GM19467 (cell line): ENCODE results near the gene HSD17B7.
"Not testable (repeated sequence)": the region's sequence is repeated elsewhere in the genome, so short reads cannot be mapped to it uniquely, and the experiment has no call there.

ENCODE experiments used
- ATAC-seq: cut with Tn5 transposase; IDR thresholded peaks from one replicate; pipeline ENCODE4 v1.9.1; 2021; ENCODE audit warnings: mild to moderate bottlenecking, moderate library complexity; ENCODE audit not compliant: unreplicated experiment

The HSD17B7 gene

DNA sequence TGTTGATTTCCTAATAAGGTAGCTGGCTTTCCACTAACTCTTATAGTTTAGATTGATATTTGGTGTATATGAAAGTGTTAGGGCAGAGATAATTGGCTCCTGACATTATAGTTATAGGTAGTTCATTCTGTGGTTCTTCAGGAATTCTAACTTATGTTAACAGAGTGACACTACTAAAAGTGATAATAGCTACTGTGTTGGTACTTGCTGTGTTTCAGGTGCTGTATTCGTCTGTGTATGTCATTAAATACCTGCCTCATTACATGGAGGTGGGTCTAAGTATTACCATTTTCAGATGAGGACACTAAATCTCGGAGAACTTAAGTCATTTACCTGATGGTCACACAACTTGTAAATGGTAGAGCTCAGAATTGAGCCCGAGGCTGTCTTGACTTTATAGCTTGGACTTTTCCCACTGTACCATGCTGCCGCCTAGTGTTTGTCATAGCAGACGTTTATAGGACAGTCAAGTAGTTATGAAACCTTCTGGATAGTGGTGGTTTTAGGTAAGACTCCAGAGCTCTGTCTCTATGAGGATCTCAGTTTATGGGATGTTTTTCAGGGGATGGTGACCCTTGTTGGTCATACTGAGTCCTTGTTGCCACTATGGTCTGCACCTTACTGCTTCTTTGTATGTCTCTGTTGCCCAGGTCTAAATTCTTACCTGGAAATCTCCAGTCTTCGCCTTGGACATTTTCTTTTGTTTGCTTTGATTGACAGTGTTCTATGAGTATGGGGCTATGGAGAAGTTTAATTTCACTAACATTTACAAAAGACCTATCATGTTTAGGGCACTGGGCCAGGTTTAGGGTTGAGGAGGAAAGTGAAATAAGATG, 9.7 kb downstream of the HSD17B7 start:
- not testable (repeated sequence) for ATAC-seq

- ATAC-seq = not testable (repeated sequence)
These were observed 17.0 kb downstream of the HSD17B7 start for GRCh38 chr1:162807503-162807902.

- ATAC-seq = not testable (repeated sequence)
These were observed 21.9 kb downstream of the HSD17B7 start for GRCh38 chr1:162812357-162812756.

GRCh38 chr1:162818136-162818535, 27.6 kb downstream of the HSD17B7 start:
- not testable (repeated sequence) for ATAC-seq

GRCh38 chr1:162818666-162819065, 28.2 kb downstream of the HSD17B7 start:
- ATAC-seq = not testable (repeated sequence)

- ATAC-seq = no peak
These were observed 32.1 kb downstream of the HSD17B7 start for GRCh38 chr1:162822391-162823200.

DNA sequence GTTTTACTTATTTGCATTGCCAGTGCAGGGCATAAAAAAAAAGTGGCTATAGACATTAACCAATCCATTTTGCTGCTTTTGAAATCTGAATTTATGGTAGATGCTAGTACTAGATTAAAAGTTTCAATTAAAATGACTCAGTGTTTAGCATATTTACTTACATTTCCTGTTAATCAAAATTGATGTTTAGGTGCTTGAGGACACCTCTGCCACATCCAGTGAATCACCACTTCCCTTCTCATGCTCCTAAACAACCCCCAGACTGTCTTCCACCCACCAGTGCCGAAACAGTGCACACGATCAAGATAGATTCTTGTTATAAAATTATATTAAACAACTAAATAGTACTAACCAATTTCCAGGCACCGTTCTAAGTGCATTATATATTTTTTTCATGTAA, 32.7 kb downstream of the HSD17B7 start:
- ATAC-seq = no peak

DNA sequence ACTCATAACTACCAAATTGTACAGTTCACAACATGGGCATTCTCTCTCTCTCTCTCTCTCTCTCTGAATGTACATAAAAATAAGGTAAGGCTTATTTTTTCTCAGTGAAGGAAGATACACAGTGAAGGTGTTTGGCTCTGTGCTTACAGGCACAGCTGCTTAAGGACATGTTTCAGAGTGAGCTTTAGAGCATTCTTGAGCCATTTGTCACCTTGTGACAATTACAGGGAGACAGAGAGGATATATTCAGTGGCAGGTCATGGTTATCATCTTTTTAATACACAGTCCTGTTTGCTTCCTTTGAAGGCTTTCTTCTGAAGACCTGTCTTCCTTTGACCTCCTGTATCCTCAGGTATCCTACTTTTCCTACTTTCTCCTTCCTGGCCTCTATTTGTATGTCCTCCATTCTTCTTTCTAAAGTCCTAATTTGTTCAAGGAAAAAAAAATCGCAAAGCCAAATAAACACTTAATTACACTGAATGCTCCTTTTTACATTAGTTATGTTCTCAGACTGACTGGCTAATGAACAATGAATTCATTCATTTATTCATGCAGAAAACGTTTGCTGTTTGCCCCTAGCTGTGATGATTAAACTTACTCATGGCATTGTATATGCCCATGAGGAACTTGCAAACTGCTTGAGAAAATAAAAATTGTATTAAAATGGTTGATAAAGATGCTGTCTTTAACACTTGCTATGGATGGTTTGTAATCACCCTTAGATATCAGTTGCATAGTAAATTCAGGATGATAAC, 33.4 kb downstream of the HSD17B7 start:
- ATAC-seq = no peak

DNA sequence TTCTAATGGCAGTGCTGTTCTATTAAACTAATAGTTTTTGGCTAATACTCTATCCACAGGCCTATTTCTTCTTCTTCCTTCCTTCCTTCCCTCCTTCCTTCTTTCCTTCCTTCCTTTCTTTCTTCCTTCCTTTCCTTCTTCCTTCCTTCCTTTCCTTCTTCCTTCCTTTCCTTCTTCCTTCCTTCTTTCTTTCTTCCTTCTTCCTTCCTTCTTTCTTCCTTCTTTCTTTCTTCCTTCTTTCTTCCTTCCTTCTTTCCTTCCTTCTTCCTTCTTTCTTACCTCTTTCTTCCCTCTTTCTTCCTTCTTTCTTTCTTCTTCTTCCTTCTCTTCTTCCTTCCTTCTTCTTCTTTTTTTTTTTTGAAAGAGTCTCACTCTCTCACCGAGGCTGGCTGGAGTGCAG, 38.8 kb downstream of the HSD17B7 start:
- no peak for ATAC-seq

- no peak for ATAC-seq
These were observed 42.0 kb downstream of the HSD17B7 start for GRCh38 chr1:162832470-162832869.

- ATAC-seq = no peak
These were observed 44.8 kb downstream of the HSD17B7 start for GRCh38 chr1:162835157-162835899.

- no peak for ATAC-seq
These were observed 48.4 kb downstream of the HSD17B7 start for GRCh38 chr1:162838863-162839262.

- no peak for ATAC-seq
These were observed 49.8 kb downstream of the HSD17B7 start for GRCh38 chr1:162840250-162840839.

DNA sequence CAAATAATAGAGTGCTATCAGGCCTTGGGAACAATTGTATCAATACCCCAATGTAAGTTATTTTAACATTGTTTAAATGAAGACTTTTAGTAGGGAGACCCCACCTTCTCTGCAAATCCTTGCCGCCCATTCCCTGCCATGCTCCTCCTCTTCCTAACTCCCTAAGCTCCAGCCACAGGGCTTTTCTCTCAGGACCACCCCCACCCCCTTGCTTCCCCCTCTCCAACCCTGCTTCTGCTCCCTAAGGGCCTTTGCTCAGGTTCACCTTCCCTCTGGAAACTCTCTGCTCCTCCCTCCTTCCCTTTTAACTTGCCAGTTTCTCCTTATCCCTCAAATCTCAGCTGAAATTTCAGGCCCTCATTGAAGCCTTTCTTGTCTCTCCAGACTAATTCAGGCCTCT, 53.7 kb downstream of the HSD17B7 start:
- ATAC-seq = no peak

DNA sequence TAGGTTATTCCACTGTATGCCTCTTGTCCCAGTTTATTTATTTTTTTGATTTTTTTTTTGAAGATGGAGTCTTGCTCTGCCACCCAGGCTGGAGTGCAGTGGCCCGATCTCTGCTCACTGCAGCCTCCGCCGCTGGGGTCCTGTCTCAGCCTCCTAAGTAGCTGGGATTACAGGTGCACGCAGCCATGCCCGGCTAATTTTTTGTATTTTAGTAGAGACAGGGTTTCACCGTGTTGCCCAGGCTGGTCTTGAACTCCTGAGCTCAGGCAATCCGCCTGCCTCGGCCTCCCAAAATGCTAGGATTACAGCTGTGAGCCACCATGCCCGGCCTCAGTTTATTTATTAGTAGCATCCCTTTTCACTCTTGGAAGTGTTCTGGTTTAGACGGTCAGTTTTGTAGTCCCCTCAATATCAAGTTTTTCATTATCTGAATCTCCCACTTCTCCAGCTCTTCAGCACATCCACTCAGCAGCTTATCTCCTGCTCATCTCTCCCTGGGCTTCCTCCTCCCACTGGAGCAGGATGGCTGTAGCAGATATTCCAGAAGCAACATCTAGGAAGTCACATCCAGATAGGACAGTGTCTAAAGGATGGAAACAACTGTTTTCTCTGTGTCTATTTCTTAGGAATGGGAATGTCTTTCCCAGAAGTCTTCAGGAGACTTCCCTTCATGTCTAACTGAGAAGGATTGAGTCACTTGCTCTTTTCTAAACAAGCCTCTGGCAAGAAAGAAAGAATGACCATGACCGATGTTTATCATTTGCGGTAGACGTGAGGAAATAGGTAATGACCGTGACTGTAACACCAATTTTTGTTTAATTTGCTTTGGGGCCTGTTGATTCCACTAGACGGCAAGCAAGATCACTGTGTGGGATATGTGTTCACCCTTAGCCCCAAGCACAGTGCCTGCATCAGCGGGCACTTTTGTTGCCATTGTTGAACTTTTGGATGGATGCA, 56.0 kb downstream of the HSD17B7 start:
- no peak for ATAC-seq

GRCh38 chr1:162847839-162848453, 57.4 kb downstream of the HSD17B7 start:
- no peak for ATAC-seq

- no peak for ATAC-seq
These were observed 59.2 kb downstream of the HSD17B7 start for GRCh38 chr1:162849711-162850110.

DNA sequence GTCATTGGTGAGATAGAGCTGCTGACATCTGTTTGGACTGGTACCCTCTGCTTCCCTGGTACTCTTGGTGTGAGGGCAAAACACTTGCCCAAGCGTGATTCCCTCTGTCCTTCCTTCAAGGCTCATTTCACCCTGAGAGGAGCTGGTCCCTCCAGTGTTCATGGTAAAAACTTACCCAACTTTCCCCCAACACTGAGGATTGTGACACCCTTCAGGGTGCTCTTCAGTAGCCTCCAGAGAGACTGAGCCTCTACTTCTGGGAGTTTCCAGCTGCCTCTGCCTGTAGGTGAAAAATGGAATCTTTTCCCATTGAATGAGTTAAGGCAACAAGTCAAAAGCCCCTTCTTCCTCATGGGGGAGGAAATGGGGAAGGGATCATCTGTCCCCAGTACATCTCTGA, 60.8 kb downstream of the HSD17B7 start:
- no peak for ATAC-seq
